ENCODE measurements around the gene HAPSTR1. TPM values are rescaled to one million over a fixed set of nuclear protein-coding genes. Genes with fewer than 3 reads are reported as not detected.

HAPSTR1 gene
- 66.8 and 77.7 TPM in 2 replicates for total RNA-seq

GRCh38 chr16:9090960-9091866, at the start of gene HAPSTR1:
Gene HAPSTR1, plus strand, starts transcription at chr16:9091644. Its CDS starts 401 bp downstream, at chr16:9092045.

Other genes starting within 250 kb of the HAPSTR1 start
- gene CARHSP1, start 222.6 kb upstream of the HAPSTR1 start, total RNA-seq = 87.0 and 99.0 TPM in 2 replicates
- gene LITAFD, start 209.3 kb upstream of the HAPSTR1 start, total RNA-seq = not detected in 2 replicates
- gene USP7, start 127.7 kb upstream of the HAPSTR1 start, total RNA-seq = 61.7 and 65.0 TPM in 2 replicates

Measured in aortic smooth muscle cell (primary cell).